Heart left ventricle (tissue), 13 donors: ENCODE data around the gene DTX3L.

Experiments used
- CTCF ChIP-seq, 12 donors: fragments of 200-600 bp; sonication (generic) in 4 of 12; IDR thresholded peaks; one replicate each; pipeline versions ENCODE4 v1.5.0 to v1.8.0; 2018 to 2022; ENCODE audit warnings: antibody characterized with exemption in 12 of 12, mild to moderate bottlenecking in 5 of 12
- POLR2A ChIP-seq, 2 donors: fragments of 450-650 bp; IDR thresholded peaks; one replicate each; pipeline ENCODE4 v1.6.1; 2017; ENCODE audit warnings: antibody characterized with exemption in 2 of 2, mild to moderate bottlenecking in 2 of 2, moderate library complexity in 2 of 2
- donor health status: ischemic (EF 13 %, LVEDD 7.1; RV severe dilation, severe dysfunction).
- donor health status: DM: no; HTN: yes; CAD: no.
- donor health status: DM: no; HTN: no; CAD: no.
- donor health status: ischemic (EF 25% LVEDD 6.9; RV normal size, moderate dysfunction).
- donor health status: ischemic (EF 25% LVEDD 5.7; RV mildly dilated, moderate dysfunction).
- donor health status: ischemic (EF 35%, LVEDD 5.7; RV mildly dilated, moderate dysfunction).
- donor health status: nonischemic (EF 11% LVEDD 7.7; RV severe dilation, severe dysfunction).
- donor health status: DM: yes; HTN: yes; CAD: no.
- donor health status: PGD.
- donor health status: ischemic (EF 29% LVEDD 5.4; RV normal size, mild dysfunction).
- donor health status: nonischemic (EF 23%, LVEDD 6.1; RV moderate dilation, normal function).

GRCh38 chr3:122530164-122530563, 34.0 kb upstream of the DTX3L start:
- no peak for TF ChIP-seq CTCF (IDR thresholded peaks at IDR 0.05)
- TF ChIP-seq POLR2A (IDR thresholded peaks at IDR 0.05): no peak
